Measurements from ENCODE around the gene ST6GALNAC3. TPM values are rescaled to one million over a fixed set of nuclear protein-coding genes. Genes with fewer than 3 reads are reported as not detected.

Gene ST6GALNAC3
- total RNA-seq, 2 donors from 2014 or later, result 6.3 to 7.6 TPM

DNA sequence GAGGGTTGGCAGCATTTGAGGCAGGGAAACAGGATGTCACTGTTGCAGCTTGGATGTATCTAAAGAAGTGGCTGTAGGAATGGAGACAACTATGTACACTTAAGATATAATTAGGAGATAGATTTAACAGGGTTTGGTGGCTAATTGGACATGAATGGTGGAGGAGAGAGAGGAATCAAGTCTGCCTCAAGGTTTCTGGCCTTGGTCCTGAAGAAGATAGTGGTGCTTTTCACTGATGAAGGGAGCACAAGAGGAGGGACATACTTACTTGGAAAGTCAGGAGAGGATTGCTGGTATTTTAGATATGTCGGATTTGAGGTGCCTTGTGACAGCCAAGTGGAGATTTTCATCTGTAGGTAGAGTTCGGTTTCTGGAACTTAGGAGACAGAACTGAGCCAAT is 123.9 kb downstream of the ST6GALNAC3 start:
- TF ChIP-seq, protein P1, sequence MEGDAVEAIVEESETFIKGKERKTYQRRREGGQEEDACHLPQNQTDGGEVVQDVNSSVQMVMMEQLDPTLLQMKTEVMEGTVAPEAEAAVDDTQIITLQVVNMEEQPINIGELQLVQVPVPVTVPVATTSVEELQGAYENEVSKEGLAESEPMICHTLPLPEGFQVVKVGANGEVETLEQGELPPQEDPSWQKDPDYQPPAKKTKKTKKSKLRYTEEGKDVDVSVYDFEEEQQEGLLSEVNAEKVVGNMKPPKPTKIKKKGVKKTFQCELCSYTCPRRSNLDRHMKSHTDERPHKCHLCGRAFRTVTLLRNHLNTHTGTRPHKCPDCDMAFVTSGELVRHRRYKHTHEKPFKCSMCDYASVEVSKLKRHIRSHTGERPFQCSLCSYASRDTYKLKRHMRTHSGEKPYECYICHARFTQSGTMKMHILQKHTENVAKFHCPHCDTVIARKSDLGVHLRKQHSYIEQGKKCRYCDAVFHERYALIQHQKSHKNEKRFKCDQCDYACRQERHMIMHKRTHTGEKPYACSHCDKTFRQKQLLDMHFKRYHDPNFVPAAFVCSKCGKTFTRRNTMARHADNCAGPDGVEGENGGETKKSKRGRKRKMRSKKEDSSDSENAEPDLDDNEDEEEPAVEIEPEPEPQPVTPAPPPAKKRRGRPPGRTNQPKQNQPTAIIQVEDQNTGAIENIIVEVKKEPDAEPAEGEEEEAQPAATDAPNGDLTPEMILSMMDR (conservative IDR thresholded peaks at IDR 0.05), result no peak
- Mint-ChIP-seq H3K36me3 (ENCODE audit: low read depth) (no peaks in the 10 kb centered on the region), H3K4me1 (no peaks in the 10 kb centered on the region), H3K9me3 (peaks cover 5% of the 10 kb centered on the region), H3K27ac (no peak overlapping the region), H3K27me3 (ENCODE audit: insufficient read depth) (no peaks in the 10 kb centered on the region), H3K4me3 (no peak overlapping the region)
- H3K4me3 ChIP-seq (ENCODE audit: low read length), result no peak overlapping the region
- H3K36me3 ChIP-seq (ENCODE audit: control insufficient read depth, insufficient read depth, low read length), result no peaks in the 10 kb centered on the region
- no peaks in the 10 kb centered on the region for H3K4me1 ChIP-seq (ENCODE audit: control insufficient read depth, insufficient read depth, low read length)
- no peak overlapping the region for H3K27ac ChIP-seq (ENCODE audit: low read depth, low read length)
- H3K9ac ChIP-seq (ENCODE audit: extremely low read depth, low read length, poor library complexity, severe bottlenecking), result no peak overlapping the region
- H3K9me3 ChIP-seq (ENCODE audit: control insufficient read depth, low read length), result no peaks in the 10 kb centered on the region
- WGBS, 2 experiments (ENCODE audit: insufficient coverage in 1 of 2, insufficient read length in 1 of 2), result 75 to 89% methylated on average over 1 to 2 of the region's 2 CpGs
- no peak for DNase-seq
- H3K27me3 ChIP-seq (ENCODE audit: control insufficient read depth, insufficient read depth, low read length, poor library complexity, severe bottlenecking), result no peaks in the 10 kb centered on the region

DNA sequence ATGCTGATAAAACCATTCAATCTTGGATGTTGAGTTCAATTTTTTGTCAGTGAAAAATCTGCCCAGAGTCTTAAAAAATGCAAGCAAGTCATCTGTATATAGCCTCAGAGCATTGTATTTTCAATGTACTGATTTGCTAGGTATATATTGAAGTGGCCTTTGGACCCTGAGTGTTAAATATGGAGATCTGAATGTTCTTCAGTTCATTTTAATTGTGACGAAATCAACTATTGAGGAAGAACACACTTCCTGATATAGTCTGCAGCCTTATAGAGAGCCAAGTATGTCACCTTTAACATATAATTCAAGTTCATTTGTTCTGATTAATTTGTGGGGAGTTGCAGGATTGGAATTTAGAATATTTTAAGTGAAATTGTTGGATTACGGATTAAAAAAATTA is 128.1 kb downstream of the ST6GALNAC3 start:
- WGBS, 2 experiments (ENCODE audit: insufficient coverage in 1 of 2, insufficient read length in 1 of 2), result 86 to 97% methylated on average over 1 to 2 of the region's 2 CpGs
- no peak overlapping the region for H3K27ac ChIP-seq (ENCODE audit: low read depth, low read length)
- Mint-ChIP-seq H3K4me3 (no peak overlapping the region), H3K27me3 (ENCODE audit: insufficient read depth) (no peaks in the 10 kb centered on the region), H3K27ac (no peak overlapping the region), H3K9me3 (peaks cover 5% of the 10 kb centered on the region), H3K4me1 (no peaks in the 10 kb centered on the region), H3K36me3 (ENCODE audit: low read depth) (no peaks in the 10 kb centered on the region)
- TF ChIP-seq, protein P1 (conservative IDR thresholded peaks at IDR 0.05), result no peak
- H3K27me3 ChIP-seq (ENCODE audit: control insufficient read depth, insufficient read depth, low read length, poor library complexity, severe bottlenecking), result no peaks in the 10 kb centered on the region
- no peak overlapping the region for H3K9ac ChIP-seq (ENCODE audit: extremely low read depth, low read length, poor library complexity, severe bottlenecking)
- no peak overlapping the region for H3K4me3 ChIP-seq (ENCODE audit: low read length)
- no peaks in the 10 kb centered on the region for H3K36me3 ChIP-seq (ENCODE audit: control insufficient read depth, insufficient read depth, low read length)
- no peaks in the 10 kb centered on the region for H3K4me1 ChIP-seq (ENCODE audit: control insufficient read depth, insufficient read depth, low read length)
- DNase-seq, result no peak
- H3K9me3 ChIP-seq (ENCODE audit: control insufficient read depth, low read length), result no peaks in the 10 kb centered on the region

DNA sequence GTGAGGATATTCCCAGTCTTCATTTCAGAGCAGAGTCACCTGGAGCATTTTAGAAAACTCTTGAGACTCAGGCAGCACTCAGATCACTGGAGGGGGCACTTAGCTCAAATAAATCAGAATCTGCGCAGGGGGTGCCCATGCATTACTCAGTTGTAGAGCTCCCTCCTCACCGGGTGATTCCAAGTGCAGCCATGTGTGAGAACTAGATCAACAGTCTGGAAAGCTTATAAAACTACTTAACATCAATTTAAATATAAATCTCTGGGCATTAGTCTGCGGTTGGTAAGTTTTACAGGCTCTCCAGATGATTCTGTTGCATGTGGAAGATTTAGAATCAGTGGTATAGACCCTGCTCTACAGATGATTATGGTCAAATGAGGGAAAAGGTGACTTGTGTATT is 128.6 kb downstream of the ST6GALNAC3 start:
- Histone ChIP-seq H3K36me3 (ENCODE audit: control insufficient read depth, insufficient read depth, low read length) (no peaks in the 10 kb centered on the region), H3K9me3 (ENCODE audit: control insufficient read depth, low read length) (no peaks in the 10 kb centered on the region), H3K27me3 (ENCODE audit: control insufficient read depth, insufficient read depth, low read length, poor library complexity, severe bottlenecking) (no peaks in the 10 kb centered on the region), H3K9ac (ENCODE audit: extremely low read depth, low read length, poor library complexity, severe bottlenecking) (no peak overlapping the region), H3K4me1 (ENCODE audit: control insufficient read depth, insufficient read depth, low read length) (no peaks in the 10 kb centered on the region), H3K4me3 (ENCODE audit: low read length) (no peak overlapping the region), H3K27ac (ENCODE audit: low read depth, low read length) (no peak overlapping the region)
- peaks cover 5% of the 10 kb centered on the region for H3K9me3 Mint-ChIP-seq
- H3K27ac Mint-ChIP-seq, result no peak overlapping the region
- no peaks in the 10 kb centered on the region for H3K4me1 Mint-ChIP-seq
- H3K4me3 Mint-ChIP-seq, result no peak overlapping the region
- TF ChIP-seq, protein P1 (conservative IDR thresholded peaks at IDR 0.05), result no peak
- H3K36me3 Mint-ChIP-seq (ENCODE audit: low read depth), result no peaks in the 10 kb centered on the region
- no peaks in the 10 kb centered on the region for H3K27me3 Mint-ChIP-seq (ENCODE audit: insufficient read depth)
- WGBS, 2 experiments (ENCODE audit: insufficient coverage in 1 of 2, insufficient read length in 1 of 2), result 87 to 89% methylated on average over 2 to 3 of the region's 3 CpGs
- DNase-seq, result no peak
